Astrocyte of the spinal cord (primary cell): Measurements from ENCODE around the gene CDKAL1.

Experiments used
- DNase-seq: peaks from one replicate; pipeline ENCODE4 v3.0.0; 2011; ENCODE audit warnings: low read depth, low spot score
- H3K4me3 ChIP-seq: 2 replicates; pipeline ENCODE4 v1.5.1; 2011; ENCODE audit warnings: low read depth, mild to moderate bottlenecking, low read length, moderate library complexity
- in situ Hi-C: cut with HindIII; loops from 2 replicates; pipeline ENCODE4 v1.10.0; 2017; ENCODE audit warnings: low sequenced_read_pairs
- TF ChIP-seq, protein P1 (sequence below): IDR thresholded peaks from 2 replicates; pipeline ENCODE4 v1.5.1; 2012; ENCODE audit warnings: low read depth, mild to moderate bottlenecking, low read length, inconsistent platforms

Gene CDKAL1

DNA sequence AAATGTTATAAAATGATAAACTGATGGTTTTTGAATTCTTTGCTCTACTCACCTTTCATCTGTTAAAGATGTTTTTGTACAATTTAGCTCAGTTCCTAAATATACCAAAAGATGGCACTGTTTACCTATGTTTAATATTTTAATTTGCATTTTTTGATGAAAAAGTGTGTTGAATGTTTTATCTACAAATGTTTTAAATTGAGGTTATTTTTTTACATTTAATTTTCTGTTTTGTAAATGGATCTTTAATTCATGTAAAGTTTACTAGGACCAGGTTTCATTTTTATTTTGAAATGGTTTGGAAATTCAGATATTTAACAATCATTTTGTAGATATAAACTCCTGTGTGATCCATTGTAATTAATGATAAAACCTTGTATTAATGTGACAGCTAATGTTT, 30.0 kb downstream of the CDKAL1 start:
- TF ChIP-seq, protein P1, sequence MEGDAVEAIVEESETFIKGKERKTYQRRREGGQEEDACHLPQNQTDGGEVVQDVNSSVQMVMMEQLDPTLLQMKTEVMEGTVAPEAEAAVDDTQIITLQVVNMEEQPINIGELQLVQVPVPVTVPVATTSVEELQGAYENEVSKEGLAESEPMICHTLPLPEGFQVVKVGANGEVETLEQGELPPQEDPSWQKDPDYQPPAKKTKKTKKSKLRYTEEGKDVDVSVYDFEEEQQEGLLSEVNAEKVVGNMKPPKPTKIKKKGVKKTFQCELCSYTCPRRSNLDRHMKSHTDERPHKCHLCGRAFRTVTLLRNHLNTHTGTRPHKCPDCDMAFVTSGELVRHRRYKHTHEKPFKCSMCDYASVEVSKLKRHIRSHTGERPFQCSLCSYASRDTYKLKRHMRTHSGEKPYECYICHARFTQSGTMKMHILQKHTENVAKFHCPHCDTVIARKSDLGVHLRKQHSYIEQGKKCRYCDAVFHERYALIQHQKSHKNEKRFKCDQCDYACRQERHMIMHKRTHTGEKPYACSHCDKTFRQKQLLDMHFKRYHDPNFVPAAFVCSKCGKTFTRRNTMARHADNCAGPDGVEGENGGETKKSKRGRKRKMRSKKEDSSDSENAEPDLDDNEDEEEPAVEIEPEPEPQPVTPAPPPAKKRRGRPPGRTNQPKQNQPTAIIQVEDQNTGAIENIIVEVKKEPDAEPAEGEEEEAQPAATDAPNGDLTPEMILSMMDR = peak; percentile 38
- no peak overlapping the region for H3K4me3 ChIP-seq
- peak; percentile 57 for DNase-seq
- in situ Hi-C loops = no loop called here

DNA sequence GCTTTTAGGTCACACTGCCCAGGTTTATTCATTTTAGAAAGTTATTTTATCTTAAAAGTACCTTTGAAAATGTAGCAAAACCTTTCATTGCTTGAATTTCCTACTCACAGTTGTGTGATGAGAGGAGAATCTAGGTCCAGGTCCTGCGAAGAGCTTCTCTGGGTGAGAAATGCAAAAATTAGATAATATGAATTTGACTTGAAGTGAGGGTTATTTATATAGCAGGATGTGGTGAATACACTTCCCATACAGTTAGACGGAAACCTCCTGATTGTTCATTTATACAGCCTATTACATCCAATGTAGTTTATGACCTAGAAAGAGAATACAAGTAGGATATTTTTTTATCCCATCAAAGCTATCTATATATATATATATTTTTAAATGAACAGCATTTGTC, 30.5 kb downstream of the CDKAL1 start:
- no peak for DNase-seq
- H3K4me3 ChIP-seq = no peak overlapping the region
- TF ChIP-seq, protein P1 = no peak
- in situ Hi-C loops = no loop called here

DNA sequence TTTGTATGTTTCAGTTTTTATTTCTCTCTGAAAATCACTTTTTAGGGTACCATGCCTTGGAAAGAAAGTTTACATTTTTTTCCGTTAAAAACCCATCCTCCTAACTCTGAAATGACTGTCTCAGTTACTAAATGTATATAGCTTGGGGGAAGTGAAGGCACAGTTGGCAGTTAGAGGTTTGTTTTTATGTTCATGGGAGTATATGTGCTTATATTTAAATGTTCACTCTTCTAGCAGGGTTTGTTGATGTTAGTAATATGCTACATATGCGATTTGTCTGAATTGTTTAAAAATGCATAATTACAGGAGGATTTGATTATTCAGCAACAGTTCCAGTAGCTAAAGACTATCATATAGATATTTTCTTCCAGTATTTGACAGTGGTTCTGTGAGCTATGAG, 31.1 kb downstream of the CDKAL1 start:
- in situ Hi-C loops = no loop called here
- TF ChIP-seq, protein P1 = no peak

DNA sequence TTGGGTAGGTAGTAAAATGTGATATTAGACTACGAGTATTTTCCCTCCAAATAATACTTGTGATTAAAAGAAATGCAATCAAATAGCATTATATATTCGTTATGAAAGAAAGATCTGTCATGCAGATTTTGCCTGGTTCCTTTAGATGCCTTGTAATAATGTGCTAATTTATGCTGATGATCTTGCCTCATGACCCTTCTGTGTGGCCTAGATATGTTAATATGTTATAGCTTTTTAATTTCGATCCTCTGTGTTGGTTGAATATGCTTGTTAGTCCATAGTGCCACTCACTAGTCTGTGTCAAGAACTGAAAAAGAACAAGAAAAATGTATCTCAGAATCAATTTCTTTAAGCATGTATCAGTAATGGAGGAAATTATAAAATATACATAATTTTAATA, 31.9 kb downstream of the CDKAL1 start:
- in situ Hi-C loops = no loop called here
- TF ChIP-seq, protein P1 = no peak
- H3K4me3 ChIP-seq = no peak overlapping the region
- no peak for DNase-seq

More for the DNA sequence above, 31.1 kb downstream of the CDKAL1 start:
- DNase-seq = no peak
- no peak overlapping the region for H3K4me3 ChIP-seq

DNA sequence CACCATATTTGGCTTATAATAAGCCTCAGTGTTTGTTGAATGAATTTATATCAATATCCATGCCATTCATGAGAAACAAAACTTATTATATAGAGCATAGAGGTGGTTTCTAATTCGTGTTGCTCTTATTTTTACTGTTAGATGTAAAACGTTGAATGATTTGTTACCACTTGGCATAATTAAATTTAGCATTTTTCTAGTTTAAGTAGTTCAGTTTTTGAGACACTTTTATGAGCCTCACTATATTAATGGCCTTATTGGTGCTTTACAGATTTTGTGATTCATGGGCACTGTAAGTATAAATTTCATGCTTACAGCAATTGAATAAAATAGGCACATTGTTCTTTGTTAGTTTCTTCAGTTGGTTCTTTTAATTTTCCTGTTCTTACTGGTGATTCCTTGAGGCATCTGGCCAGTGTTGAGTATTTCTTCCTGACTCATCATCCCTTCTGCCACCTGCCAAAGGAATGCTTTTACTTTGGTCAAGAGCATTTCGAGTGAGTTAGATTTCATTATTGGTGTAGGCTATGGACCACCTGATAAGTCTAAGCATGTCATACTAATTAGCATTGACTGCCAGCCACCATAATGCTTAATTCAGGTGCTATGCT, 34.8 kb downstream of the CDKAL1 start:
- TF ChIP-seq, protein P1 = no peak
- no peak overlapping the region for H3K4me3 ChIP-seq
- in situ Hi-C loops = no loop called here
- peak; percentile 49 for DNase-seq

DNA sequence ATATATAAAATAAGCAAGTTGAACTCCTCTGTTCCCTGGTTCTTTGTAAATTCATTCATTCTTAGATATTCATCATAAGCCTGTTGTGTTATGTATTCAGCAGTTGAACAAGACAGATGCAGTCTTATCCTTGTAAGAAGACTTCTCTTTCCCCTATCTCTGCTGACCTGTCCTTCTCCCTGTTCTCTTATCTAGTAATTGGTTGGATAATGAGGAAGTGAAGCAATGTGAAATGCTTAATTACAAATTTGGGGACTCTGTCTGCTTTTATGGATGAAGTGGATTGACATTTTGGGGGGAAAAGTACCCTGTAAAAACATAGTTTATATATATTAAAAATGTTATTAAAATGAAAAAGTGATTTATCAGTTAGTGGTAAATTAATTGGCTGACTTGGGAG, 37.0 kb downstream of the CDKAL1 start:
- H3K4me3 ChIP-seq = no peak overlapping the region
- TF ChIP-seq, protein P1 = no peak
- in situ Hi-C loops = no loop called here
- no peak for DNase-seq
